Subcutaneous adipose tissue (tissue), 4 donors: ENCODE results near the gene FGF4. TPM values are rescaled to one million over a fixed set of nuclear protein-coding genes. Genes with fewer than 3 reads are reported as not detected.

Experiments
- CTCF ChIP-seq: fragments of 450-650 bp; IDR thresholded peaks from one replicate; pipeline ENCODE4 v1.5.1; 2016; ENCODE audit warnings: low read depth, mild to moderate bottlenecking, control low read depth, antibody characterized with exemption, moderate library complexity
- total RNA-seq, 4 donors: library from RNA; depleted of rRNA; stranded (reverse); fragments of >200 nt; gene quantifications; one replicate each; pipeline ENCODE4 v1.1.0, GENCODE V29; 2016

FGF4 gene
- total RNA-seq, 4 donors from 2014 or later, result not detected

GRCh38 chr11:69765498-69765995 is 9.6 kb downstream of the FGF4 start:
- TF ChIP-seq CTCF, result no peak

- TF ChIP-seq CTCF, result no peak
These were observed 14.8 kb downstream of the FGF4 start for GRCh38 chr11:69760319-69760718.

DNA sequence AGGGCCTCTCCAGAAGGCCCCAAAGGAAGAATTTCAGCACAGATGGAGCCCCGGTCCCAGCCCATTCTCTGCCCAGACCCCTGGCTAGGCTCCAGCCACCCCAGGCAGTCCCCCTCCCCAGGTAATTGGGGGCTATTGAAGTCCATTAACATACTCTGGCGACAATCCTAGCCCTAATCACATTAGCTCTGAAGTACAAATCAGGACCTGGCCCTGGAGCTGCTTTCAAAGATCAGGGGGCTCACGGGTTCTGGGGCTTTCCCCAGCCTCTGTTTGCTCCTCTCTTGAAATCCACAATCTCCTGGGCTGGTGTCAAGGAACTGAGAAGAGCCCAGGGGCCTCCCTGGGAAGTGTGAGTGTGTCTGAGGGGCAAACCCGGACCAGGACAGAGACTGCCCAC is 22.3 kb downstream of the FGF4 start:
- TF ChIP-seq CTCF, result no peak

GRCh38 chr11:69750875-69751597 is 24.1 kb downstream of the FGF4 start:
- no peak for TF ChIP-seq CTCF

GRCh38 chr11:69750108-69750850 is 24.9 kb downstream of the FGF4 start:
- TF ChIP-seq CTCF, result no peak

- TF ChIP-seq CTCF, result no peak
These were observed 26.5 kb downstream of the FGF4 start for GRCh38 chr11:69748637-69749036.
